Liver (tissue), 3 donors: Measurements from ENCODE around the gene EXO1.

Experiments used
- ATF3 ChIP-seq: IDR thresholded peaks from 2 replicates; pipeline ENCODE4 v1.6.1; 2016; ENCODE audit warnings: antibody characterized with exemption
- CTCF ChIP-seq: fragments of 150-350 bp; IDR thresholded peaks from 2 replicates; pipeline ENCODE4 v1.5.1; 2017; ENCODE audit warnings: improper control_type of control experiment, low read depth, low read length; ENCODE audit not compliant: missing input control
- EGR1 ChIP-seq, 2 donors: IDR thresholded peaks; 2 replicates each; pipeline ENCODE4 v1.6.1; 2016 to 2018; ENCODE audit warnings: antibody characterized with exemption in 2 of 2, low read depth in 2 of 2
- FOXA2 ChIP-seq: IDR thresholded peaks from 2 replicates; pipeline ENCODE4 v1.6.1; 2016; ENCODE audit warnings: antibody characterized with exemption
- GABPA ChIP-seq, 2 donors: IDR thresholded peaks in 1 of 2; conservative IDR thresholded peaks in 1 of 2; 2 replicates each; pipeline ENCODE4 v1.6.1; 2016; ENCODE audit warnings: antibody characterized with exemption in 2 of 2, mild to moderate bottlenecking in 1 of 2, moderate library complexity in 1 of 2
- HNF4A ChIP-seq, 2 donors: conservative IDR thresholded peaks; 2 replicates each; pipeline ENCODE4 v1.6.1; 2016; ENCODE audit warnings: antibody characterized with exemption in 2 of 2, mild to moderate bottlenecking in 2 of 2
- JUND ChIP-seq, 2 donors: IDR thresholded peaks; 2 replicates each; pipeline ENCODE4 v1.6.1; 2016; ENCODE audit warnings: antibody characterized with exemption in 2 of 2
- MAX ChIP-seq: IDR thresholded peaks from 2 replicates; pipeline ENCODE4 v1.6.1; 2016; ENCODE audit warnings: antibody characterized with exemption
- RAD21 ChIP-seq, 2 donors: IDR thresholded peaks; 2 replicates each; pipeline ENCODE4 v1.6.1; 2016; ENCODE audit warnings: antibody characterized with exemption in 2 of 2, mild to moderate bottlenecking in 2 of 2
- REST ChIP-seq: IDR thresholded peaks from 2 replicates; pipeline ENCODE4 v1.6.1; 2016; ENCODE audit warnings: antibody characterized with exemption, mild to moderate bottlenecking
- RXRA ChIP-seq, 2 donors: IDR thresholded peaks; 2 replicates each; pipeline ENCODE4 v1.6.1; 2017 to 2018; ENCODE audit warnings: antibody characterized with exemption in 2 of 2, mild to moderate bottlenecking in 1 of 2
- SP1 ChIP-seq: IDR thresholded peaks from 2 replicates; pipeline ENCODE4 v1.6.1; 2018; ENCODE audit warnings: antibody characterized with exemption, mild to moderate bottlenecking
- TAF1 ChIP-seq: conservative IDR thresholded peaks from 2 replicates; pipeline ENCODE4 v1.6.1; 2016; ENCODE audit warnings: antibody characterized with exemption, mild to moderate bottlenecking
- YY1 ChIP-seq: IDR thresholded peaks from 2 replicates; pipeline ENCODE4 v1.6.1; 2016; ENCODE audit warnings: antibody characterized with exemption, mild to moderate bottlenecking
- donor health status: healthy.
- donor health status: healthy.

- TF ChIP-seq GABPA (IDR thresholded peaks at IDR 0.05 in 1 of 2, conservative IDR thresholded peaks at IDR 0.05 in 1 of 2) (no peak), CTCF (no peak), RXRA (IDR thresholded peaks at IDR 0.05) (no peak), MAX (no peak), ATF3 (no peak), JUND (IDR thresholded peaks at IDR 0.05) (no peak), REST (no peak), SP1 (no peak), EGR1 (IDR thresholded peaks at IDR 0.05; ENCODE audit: low read depth in 2 of 2) (no peak), TAF1 (no peak), HNF4A (conservative IDR thresholded peaks at IDR 0.05) (no peak), RAD21 (IDR thresholded peaks at IDR 0.05) (no peak), YY1 (no peak), FOXA2 (no peak)
Measured at GRCh38 chr1:241816008-241816407, 32.0 kb upstream of the EXO1 start.
